Glomerular endothelial cell (primary cell): ENCODE results near the gene JTB. TPM values are rescaled to one million over a fixed set of nuclear protein-coding genes. Genes with fewer than 3 reads are reported as not detected.
A peak's percentile ranks its signal among the peaks of the same experiment; 100 is the strongest.
"Not testable (repeated sequence)": the region's sequence is repeated elsewhere in the genome, so short reads cannot be mapped to it uniquely, and the experiment has no call there.

Experiments used
- DNase-seq: peaks from one replicate; pipeline ENCODE4 v3.0.0-alpha.2; 2011; ENCODE audit warnings: low read depth, low spot score; ENCODE audit errors: extremely low read depth
- total RNA-seq: library from RNA; depleted of rRNA; stranded (reverse); fragments of >200 nt; gene quantifications from 2 replicates; pipeline ENCODE4 v1.2.3, GENCODE V29; 2015

Gene JTB
- total RNA-seq, 1 donor from 2014 or later = 177 TPM

GRCh38 chr1:153979091-153979490 is 1.6 kb upstream of the JTB start:
- DNase-seq = not testable (repeated sequence)

DNA sequence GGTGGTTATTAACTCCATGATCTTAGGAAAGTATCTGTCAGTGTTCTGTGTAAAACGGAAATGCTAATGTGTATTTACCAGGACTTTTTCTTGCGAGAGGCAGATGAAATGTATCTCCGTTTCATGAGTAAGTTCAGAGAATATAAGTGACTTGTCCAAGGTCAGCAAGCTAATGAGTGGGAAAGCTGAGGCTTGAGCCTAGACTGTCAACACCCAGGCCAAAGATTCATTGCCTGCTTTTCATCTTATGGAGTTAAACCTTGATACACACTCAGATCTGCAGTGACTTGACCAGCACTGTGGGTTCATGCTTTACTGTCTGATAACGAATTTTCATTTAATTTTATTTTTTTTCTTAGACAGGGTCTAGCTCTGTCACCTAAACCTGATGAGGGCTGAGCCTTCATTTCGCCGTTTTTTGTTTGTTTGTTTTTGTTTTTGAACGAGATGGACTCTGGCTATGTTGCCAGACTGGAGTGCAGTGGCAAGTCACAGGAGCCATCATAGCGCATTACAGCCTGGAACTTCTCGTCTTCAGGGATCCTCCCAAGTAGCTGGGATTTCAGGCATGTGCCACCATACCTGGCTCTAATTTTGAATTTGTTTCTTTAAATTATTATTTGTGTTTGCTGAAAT is 918 bp upstream of the JTB start:
- DNase-seq = no peak

DNA sequence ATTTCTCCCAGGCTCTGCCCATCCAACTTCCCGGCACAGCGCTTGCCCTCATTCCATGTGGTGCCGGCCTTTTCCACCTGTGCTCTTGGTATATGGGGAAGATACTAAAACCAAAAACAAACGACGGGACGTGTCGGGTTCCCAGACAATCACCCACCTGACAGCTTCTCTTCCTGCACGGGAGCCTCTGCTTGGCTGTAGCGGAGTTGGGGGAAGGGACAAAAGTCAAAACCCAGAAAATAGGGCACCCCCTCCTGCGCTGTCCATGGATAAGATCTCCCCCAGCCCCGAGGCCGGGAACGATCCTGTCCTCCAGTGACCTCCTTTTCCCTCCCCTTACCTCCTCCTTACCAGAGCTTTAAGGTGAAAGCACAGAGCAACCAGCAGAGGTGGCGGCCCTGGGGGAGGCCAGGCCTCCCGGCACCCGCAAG is 640 bp downstream of the JTB start:
- no peak for DNase-seq

DNA sequence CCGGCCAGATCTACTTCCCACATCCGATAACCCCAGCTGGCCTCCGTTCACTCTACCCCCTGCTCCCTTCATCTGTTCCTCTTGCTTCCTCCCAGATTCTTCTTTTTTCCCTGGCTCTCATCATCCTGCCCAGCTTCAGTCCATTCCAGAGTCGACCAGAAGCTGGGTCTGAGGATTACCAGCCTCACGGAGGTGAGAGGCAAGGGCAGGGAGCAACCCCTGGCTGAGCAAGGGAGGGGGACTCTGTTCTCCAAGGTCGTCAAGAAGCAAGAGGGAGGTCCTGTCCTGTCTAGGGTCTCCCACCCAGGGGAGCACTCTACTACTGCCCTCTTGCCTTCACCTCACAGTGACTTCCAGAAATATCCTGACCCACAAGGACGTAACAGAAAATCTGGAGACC is 3.9 kb downstream of the JTB start:
- no peak for DNase-seq

DNA sequence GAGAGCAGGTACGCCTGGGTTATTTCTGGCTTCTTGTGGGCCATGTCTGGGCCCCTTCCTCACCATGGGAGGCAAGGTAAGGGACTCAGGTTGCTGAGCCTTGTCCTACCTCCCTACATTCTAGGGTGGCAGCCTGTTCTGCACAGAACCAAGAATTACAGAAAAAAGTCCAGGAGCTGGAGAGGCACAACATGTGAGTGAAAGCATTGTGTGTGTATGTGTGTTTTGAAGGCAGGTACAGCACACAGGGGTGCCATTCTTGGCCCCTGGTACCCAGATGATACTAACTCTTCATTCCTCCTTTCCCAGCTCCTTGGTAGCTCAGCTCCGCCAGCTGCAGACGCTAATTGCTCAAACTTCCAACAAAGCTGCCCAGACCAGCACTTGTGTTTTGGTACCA is 4.4 kb downstream of the JTB start:
- DNase-seq = no peak

GRCh38 chr1:153970346-153970745 is 7.1 kb downstream of the JTB start:
- no peak for DNase-seq

DNA sequence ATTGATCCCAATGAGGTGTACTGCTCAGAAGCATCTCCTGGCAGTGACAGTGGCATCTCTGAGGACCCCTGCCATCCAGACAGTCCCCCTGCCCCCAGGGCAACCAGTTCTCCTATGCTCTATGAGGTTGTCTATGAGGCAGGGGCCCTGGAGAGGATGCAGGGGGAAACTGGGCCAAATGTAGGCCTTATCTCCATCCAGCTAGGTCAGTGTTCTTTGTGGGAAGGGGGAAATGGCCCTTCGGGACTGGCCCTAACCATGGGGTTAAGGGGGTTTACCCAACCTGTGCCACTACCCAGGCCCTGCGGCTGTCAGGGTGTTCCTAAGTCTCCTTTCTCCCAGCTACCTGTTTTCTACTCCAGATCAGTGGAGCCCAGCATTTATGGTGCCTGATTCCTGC is 8.5 kb downstream of the JTB start:
- no peak for DNase-seq

DNA sequence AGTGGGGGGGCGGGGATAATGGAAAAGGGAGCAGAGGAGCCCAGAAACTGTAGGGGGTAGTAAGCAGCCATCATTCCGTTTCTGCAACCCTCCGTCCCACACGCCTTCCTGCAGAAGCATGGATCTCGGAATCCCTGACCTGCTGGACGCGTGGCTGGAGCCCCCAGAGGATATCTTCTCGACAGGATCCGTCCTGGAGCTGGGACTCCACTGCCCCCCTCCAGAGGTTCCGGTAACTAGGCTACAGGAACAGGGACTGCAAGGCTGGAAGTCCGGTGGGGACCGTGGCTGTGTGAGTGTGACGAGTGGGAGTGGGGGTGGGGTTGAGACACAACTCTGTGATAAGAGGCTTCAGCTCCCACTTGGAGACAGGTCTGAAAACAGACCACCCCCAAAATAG is 9.1 kb downstream of the JTB start:
- DNase-seq = no peak

GRCh38 chr1:153968000-153968363 is 9.5 kb downstream of the JTB start:
- no peak for DNase-seq

DNA sequence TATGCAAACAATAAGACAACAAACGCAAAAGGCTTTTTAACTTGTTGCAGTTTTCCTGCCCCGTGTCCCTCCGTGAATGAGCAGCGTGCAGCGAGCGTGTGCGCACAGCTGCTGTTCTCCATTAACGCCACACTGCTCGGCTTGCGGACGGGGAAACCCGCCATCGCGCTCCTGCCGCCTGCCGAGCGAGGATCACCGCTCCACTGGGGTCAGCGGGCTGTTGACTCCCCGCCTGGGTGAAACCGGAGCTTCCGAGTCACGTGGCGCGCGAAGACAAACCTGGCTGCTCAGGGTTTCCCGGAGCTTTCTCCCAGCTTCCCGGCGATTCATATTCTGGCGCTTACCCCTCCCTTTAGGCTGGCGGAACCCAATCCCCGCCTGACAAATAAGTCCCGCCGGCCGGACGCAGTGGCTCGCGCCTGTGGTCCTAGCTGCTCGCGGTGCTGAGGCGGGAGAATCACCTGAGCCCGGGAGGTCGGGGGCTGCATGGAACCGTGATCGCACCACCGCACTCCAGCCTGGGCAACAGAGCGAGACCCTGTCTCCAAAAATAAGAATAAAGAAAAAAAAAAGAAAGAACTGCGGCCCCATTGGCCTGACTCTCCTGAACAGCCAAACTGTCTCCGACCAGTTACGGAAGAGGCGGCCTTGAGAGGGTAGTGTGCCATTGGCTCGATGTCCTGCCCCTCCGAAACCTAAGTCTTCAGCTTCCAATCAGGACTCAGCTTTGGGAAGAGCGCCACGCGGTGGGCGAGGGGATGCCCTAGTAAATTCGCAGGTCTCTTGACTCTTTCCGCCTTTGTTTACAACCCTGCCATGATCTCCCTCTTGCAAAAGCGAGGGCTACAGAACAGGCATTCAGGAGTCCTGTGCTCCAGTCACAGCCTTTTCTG is 10.1 kb downstream of the JTB start, which contains the start of gene CREB3L4:
CREB3L4 (plus strand) TSS at position 796 of the 893 bp plus-strand sequence. CDS start 624 bp downstream, outside the sequence.
- DNase-seq = peak; percentile 95

DNA sequence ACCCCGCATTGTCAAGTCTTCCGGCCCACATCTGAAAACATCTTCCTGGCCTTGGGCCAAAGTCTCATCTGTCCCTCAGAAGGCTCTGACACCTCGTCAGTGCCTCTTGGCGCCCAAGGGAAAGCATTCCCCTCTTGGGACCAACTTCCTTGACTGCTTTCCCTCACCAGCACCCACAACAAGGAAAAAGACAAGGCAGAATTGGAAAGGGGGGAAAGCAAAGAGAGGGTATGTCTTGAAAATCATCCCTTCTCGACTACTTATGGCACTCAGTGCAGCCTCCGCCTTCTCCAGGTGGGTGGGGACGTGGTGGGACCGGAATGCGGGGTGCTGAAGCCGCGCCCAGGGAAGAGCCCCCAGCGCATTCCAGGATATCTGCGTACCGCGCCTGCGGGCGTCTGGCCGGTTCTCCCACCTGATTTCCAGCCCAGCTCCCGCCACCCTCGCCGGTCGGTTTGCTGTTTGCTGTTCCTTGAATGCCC is 13.6 kb downstream of the JTB start:
- DNase-seq = no peak

- no peak for DNase-seq
Observed at GRCh38 chr1:153963030-153963849, 14.2 kb downstream of the JTB start, which contains the start of gene SLC39A1. Gene SLC39A1, minus strand, starts transcription at chr1:153963537. Its CDS starts 822 bp downstream, at chr1:153962715.

- DNase-seq = no peak
Observed at GRCh38 chr1:153962088-153963029, 15.1 kb downstream of the JTB start.

DNA sequence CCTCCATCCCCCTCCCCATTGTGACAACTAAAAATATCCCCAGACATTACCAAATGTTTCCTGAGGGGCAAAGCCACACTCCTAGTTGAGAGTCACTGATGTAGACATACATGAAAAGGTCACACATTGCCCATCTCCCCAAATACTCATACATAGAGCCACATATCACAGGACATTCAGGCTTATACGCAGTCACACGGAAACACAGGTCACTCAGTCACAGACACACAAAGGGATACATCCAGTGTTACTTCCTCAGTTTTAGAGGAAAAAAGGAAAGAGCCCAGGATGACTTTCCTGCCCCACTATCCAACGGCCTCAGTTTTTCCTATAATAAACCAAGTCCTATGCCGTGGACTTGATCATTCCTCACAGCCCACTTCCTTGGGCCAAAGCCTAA is 16.1 kb downstream of the JTB start:
- no peak for DNase-seq

- DNase-seq = no peak
Observed at GRCh38 chr1:153960206-153960605, 17.3 kb downstream of the JTB start.

GRCh38 chr1:153959454-153959853 is 18.0 kb downstream of the JTB start:
- DNase-seq = no peak

DNA sequence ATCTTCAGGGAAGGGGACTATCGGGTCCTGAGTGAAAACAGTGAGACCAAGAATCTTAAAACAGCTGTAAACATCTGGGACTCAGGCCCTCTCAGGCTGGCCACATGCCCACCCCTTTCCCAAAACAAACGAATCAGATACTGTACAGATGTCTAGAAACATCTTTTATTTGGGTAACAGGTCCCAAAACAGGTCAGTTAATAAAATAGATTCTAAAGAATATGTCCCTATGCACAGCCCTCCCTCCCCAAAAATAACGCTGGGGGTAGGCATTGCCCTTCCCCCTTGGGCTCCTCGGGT is 18.6 kb downstream of the JTB start:
- DNase-seq = no peak

DNA sequence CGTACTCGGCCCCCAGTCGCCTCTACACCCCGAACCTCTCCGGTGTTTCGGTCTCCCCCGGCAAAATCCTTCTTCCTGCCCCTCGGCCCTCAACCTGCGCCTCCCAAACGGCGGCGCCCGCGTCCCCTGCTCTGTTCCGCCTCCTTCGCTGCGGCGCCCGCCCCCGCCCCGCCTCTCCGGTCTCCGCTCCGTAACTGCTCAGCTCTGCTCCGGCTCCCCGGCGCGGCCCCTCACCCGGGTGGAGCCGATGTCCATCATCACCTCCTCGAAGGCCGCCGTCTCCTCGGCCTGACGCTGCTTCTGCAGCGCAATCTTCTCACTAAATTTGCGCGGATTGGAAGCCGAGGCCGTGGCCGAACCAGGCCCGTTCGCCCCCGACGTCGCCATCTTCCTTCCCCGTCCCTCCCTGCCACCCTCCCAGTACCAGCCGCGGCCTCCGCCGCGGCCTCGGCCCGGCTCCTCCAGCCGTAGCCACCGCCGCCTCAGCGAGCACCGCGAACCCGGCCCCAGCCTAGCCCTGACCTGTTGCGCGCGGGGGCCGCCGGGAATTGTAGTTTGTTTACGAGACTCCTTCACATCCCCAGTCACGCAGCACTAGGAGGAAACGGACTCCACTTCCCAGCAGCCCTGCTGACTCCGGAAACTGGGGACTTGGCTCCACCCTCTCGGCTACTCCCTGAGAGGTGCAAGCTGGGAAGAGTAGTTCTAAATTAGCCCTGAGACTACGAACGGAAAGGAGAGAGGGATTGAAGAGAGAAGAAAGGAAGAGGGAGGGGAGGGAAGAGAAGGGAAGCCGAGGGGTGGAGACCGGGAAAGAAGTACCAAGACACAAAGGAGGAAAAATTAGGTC is 19.1 kb downstream of the JTB start, which contains the start of gene CRTC2:
CRTC2 (minus strand) TSS at position 502 of the 850 bp plus-strand sequence; CDS start at position 387, 115 bp downstream.
- no peak for DNase-seq

- DNase-seq = no peak
Observed at GRCh38 chr1:153957744-153958110, 19.7 kb downstream of the JTB start.
